GM23338 (cell line): ENCODE measurements around the gene RBM7. TPM values are rescaled to one million over a fixed set of nuclear protein-coding genes. Genes with fewer than 3 reads are reported as not detected.

ENCODE experiments used
- CREB1 ChIP-seq: fragments of 250-450 bp; sonication (Bioruptor Pico); IDR thresholded peaks from 2 replicates; pipeline ENCODE4 v1.5.0; 2020; ENCODE audit warnings: low read depth, mild to moderate bottlenecking, moderate library complexity
- EZH2 ChIP-seq: fragments of 200-600 bp; sonication (generic); IDR thresholded peaks from one replicate; pipeline ENCODE4 v1.8.0; 2017; ENCODE audit warnings: antibody characterized with exemption, mild to moderate bottlenecking, low read depth; ENCODE audit not compliant: unreplicated experiment
- EZH2phosphoT487 ChIP-seq: fragments of 200-600 bp; sonication (generic); IDR thresholded peaks from one replicate; pipeline ENCODE4 v1.8.1; 2018; ENCODE audit warnings: antibody characterized with exemption; ENCODE audit not compliant: unreplicated experiment
- NANOG ChIP-seq: IDR thresholded peaks from 2 replicates; pipeline ENCODE4 v1.6.1; 2016; ENCODE audit warnings: antibody characterized with exemption, borderline replicate concordance
- POLR2AphosphoS5 ChIP-seq: IDR thresholded peaks from 2 replicates; pipeline ENCODE4 v1.6.1; 2016; ENCODE audit warnings: antibody characterized with exemption, low read depth
- STAT1 ChIP-seq: IDR thresholded peaks from one replicate; pipeline ENCODE4 v1.6.1; 2016; ENCODE audit warnings: antibody characterized with exemption; ENCODE audit not compliant: unreplicated experiment
- ZNF114 ChIP-seq: fragments of 250-450 bp; sonication (Bioruptor Pico); IDR thresholded peaks from 2 replicates; pipeline ENCODE4 v1.5.0; 2020; ENCODE audit warnings: mild to moderate bottlenecking, moderate library complexity
- polyA plus RNA-seq: library from polyadenylated mRNA; unstranded; fragments of >200 nt; fragmentation: Nextera tagmentation; extraction: Ambion mirVana; gene quantifications from 2 replicates; pipeline ENCODE4 v1.2.1, GENCODE V29; 2016
- total RNA-seq: library from RNA; depleted of rRNA; stranded (reverse); fragments of >200 nt; shearing (Covaris generic); gene quantifications from 2 replicates; pipeline ENCODE4 v1.2.3, GENCODE V29; 2014; rRNA removed

RBM7 gene
- total and polyA plus RNA-seq, 2 experiments from 2014 or later = 31.5 to 57.2 TPM

- no peak for TF ChIP-seq EZH2
- no peak for TF ChIP-seq STAT1
- TF ChIP-seq POLR2AphosphoS5 = no peak
- TF ChIP-seq EZH2phosphoT487 = no peak
- no peak for TF ChIP-seq ZNF114 (CRISPR knock-in tag)
- TF ChIP-seq NANOG = no peak
- no peak for TF ChIP-seq CREB1
Measured at GRCh38 chr11:114452399-114452798, 51.9 kb downstream of the RBM7 start (continued).

Other genes with a start within 250 kb of the RBM7 start
- not detected in 2 replicates for gene NNMT, start 104.3 kb upstream of the RBM7 start, total RNA-seq
- 0.21 and 0.40 TPM in 2 replicates for gene NNMT, start 104.3 kb upstream of the RBM7 start, polyA plus RNA-seq
- gene C11orf71, start 155 bp upstream of the RBM7 start, total RNA-seq = 3.2 and 5.8 TPM in 2 replicates
- gene C11orf71, start 155 bp upstream of the RBM7 start, polyA plus RNA-seq = 6.9 and 8.7 TPM in 2 replicates
- 117 and 122 TPM in 2 replicates for gene REXO2, start 38.8 kb downstream of the RBM7 start, total RNA-seq
- gene REXO2, start 38.8 kb downstream of the RBM7 start, polyA plus RNA-seq = 237 and 245 TPM in 2 replicates
- not detected in 2 replicates for gene NXPE1, start 159.2 kb downstream of the RBM7 start, total RNA-seq
- not detected in 2 replicates for gene NXPE1, start 159.2 kb downstream of the RBM7 start, polyA plus RNA-seq
- not detected in 2 replicates for gene NXPE4, start 195.1 kb downstream of the RBM7 start, total RNA-seq
- gene NXPE4, start 195.1 kb downstream of the RBM7 start, polyA plus RNA-seq = not detected in 2 replicates